ENCODE results near the gene ECM1.

The ECM1 gene

DNA sequence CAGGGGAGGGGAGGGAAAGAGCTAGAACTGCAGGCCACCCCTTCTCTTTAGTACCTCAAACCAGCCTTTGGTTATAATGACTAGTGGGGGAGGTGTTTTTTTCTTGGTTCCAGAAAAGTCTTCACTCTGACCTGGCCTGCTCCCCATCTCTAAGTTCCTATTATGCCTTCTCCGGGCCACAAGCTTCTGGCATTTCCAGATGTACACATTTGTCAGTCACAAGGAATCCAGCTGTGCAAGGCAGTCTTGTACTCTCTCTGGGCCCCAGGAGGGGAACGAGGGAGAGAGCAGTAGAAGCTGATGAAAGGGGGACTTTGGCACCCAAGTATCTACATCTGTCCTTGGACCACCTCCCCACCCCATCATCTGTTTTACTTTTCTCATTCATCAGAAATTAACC, 4.9 kb downstream of the ECM1 start:
- DNase-seq (ENCODE audit: low spot score) = no peak

GRCh38 chr1:150513351-150513791, 5.5 kb downstream of the ECM1 start:
- DNase-seq (ENCODE audit: low spot score) = no peak

- DNase-seq (ENCODE audit: low spot score) = no peak
These were observed 6.4 kb downstream of the ECM1 start for GRCh38 chr1:150514260-150514659.

GRCh38 chr1:150514913-150515327, 7.0 kb downstream of the ECM1 start:
- DNase-seq (ENCODE audit: low spot score) = no peak

- peak; percentile 98 for DNase-seq (ENCODE audit: low spot score)
These were observed 7.6 kb downstream of the ECM1 start, which contains the start of gene FALEC for GRCh38 chr1:150515328-150516049. FALEC (plus strand) TSS chr1:150515752.

- peak; percentile 40 for DNase-seq (ENCODE audit: low spot score)
These were observed 8.2 kb downstream of the ECM1 start for GRCh38 chr1:150516050-150516591.

DNA sequence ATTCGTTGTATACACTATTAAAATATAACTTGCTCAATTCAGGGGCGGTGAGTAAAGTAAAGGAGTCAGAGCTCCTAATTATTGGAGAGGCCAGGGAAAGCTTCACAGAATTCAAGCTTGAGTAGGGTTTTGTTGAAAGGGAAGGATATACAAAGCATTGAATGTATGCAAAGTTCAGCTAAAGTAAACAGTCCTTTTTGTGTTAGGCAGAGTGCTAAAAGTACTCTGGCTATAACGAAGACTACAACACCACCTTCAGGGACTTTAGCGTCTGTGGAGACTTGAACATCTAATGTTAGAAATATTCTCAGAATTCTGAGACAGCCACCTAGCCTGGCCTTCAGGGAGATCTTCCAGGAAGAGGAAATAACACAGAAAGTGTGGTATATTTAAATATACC, 8.7 kb downstream of the ECM1 start:
- DNase-seq (ENCODE audit: low spot score) = no peak

- DNase-seq (ENCODE audit: low spot score) = no peak
These were observed 13.5 kb downstream of the ECM1 start for GRCh38 chr1:150521196-150521968.

- no peak for DNase-seq (ENCODE audit: low spot score)
These were observed 17.4 kb downstream of the ECM1 start for GRCh38 chr1:150525348-150525747.

DNA sequence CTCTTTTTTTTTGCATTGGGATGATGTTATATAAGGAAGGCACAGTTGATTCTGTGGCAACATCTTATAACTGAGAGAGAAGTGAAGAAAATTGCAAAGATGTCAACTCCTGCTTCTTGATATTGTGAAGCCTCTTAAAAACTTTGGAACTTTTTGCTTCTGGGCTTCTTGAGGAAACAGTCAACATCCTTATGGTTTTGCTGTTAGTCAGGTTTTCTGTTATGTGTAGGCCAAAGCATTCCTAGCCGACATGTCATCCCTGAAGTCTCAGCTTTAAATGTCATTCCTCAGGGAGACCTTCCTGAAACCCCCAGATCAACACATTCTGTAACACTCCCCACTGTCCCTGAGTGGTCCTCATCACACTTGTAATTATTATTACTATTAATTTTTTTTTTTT, 20.3 kb downstream of the ECM1 start:
- DNase-seq (ENCODE audit: low spot score) = no peak

- no peak for DNase-seq (ENCODE audit: low spot score)
These were observed 21.1 kb downstream of the ECM1 start for GRCh38 chr1:150529017-150529416.

DNA sequence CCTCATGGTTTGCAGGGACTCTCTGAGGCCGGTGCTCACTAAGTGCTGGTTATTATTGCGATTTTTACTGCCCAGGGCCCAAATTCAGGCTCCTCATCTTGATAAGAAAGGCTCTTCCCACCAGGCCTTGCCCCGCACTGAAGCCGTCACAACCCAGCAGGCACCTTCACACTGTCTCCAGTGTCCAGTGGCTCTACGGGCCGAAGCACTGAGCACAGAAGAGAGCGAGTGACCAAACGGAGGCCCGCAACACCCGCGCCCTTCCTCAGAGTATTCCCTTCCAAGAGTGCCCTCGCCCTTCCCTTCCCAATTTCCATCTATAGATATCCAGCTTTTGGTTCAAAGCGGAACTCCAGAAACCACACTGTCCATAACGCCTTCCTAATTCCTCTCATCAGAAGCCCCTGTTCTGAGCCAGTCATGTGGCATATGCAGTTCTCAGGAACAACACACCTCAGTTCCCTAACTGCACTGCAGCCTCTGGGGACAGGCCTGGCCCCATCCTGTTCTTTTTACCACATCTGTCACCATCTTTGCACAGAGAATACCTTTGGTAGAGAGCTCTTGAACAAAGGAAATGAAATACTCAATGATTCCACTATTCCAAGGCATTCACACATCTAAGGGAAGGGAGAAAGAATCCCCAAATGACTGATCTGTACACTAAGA, 22.7 kb downstream of the ECM1 start:
- no peak for DNase-seq (ENCODE audit: low spot score)

- DNase-seq (ENCODE audit: low spot score) = no peak
These were observed 25.0 kb downstream of the ECM1 start for GRCh38 chr1:150532860-150533259.

GRCh38 chr1:150534002-150534401, 26.1 kb downstream of the ECM1 start:
- DNase-seq (ENCODE audit: low spot score) = no peak

- no peak for DNase-seq (ENCODE audit: low spot score)
These were observed 27.8 kb downstream of the ECM1 start for GRCh38 chr1:150535511-150536287.

- no peak for DNase-seq (ENCODE audit: low spot score)
These were observed 29.2 kb downstream of the ECM1 start for GRCh38 chr1:150536836-150537731.

DNA sequence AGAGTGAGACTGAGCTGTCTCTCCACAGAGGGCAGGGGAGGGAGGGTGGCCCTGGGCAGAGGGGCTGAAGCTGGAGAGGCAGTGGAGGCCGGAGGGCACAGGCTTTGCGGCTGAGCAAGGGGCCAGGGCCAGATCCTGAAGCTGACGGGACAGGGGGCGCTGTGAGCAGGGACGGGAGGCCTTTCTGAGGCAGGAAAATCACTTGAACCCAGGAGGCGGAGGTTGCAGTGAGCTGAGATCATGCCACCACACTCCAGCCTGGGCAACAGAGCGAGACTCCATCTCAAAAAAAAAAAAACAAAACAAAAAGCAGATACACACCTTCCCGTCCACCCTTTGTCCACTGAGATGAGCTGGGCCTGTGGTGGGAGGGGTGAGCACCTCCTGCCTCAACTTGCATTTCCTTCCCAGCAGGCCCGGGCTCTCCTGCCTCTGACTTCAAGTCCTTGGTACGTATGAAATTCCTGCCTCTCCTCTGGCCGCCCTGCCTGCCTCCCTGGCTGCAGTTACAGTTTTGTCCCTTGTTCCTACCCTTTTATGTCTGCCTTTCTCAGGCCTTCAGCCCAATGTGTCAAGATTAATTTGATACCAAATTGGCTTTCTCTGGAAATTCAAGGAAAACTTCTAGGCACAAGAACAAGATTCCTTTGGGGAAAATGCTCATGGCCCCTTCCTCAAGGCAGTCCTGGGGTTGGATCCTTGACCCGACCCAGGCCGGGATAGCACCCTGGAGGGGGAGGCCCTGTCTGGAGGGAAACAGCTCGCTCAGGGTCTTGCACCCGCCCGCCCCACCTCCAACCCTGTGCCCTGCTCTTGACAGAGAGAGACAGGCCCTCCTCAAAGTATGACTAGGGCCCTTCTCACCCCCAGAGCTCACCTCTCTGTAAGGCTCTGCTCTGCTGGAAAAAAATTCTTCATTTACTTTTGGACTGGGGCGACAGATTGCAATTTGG, 30.1 kb downstream of the ECM1 start:
- no peak for DNase-seq (ENCODE audit: low spot score)

DNA sequence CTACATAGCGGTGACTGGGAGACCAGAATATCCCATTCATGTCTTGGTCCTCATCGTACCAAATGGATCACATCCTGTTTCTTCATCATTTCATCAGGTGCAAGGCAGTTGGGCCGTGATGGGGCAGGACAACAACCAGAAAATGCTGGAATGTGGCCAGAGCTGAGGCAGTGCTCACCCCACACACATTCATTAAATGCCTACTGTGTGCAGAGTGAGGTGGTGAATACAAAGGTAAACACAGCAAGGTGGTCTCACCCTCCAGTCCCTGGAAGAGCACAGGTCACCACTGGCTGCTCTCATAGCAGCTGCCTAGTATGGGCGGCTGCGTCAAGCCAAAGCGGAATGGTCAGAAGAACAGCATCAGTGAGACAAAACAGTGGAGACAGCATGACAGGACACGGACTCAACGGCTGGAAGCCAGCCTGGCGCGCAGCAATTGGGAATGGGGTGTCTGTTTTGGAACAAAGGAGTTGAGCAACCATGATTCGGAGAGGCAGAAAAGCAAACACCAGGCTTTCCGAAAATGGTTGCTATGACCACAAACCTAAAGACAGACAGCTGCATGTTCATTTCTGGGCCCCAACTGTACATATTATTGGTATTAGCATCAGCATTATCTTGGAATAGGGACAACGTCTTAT, 35.7 kb downstream of the ECM1 start:
- DNase-seq (ENCODE audit: low spot score) = no peak

- DNase-seq (ENCODE audit: low spot score) = no peak
These were observed 36.3 kb downstream of the ECM1 start for GRCh38 chr1:150544204-150544603.
